Epithelial cell of proximal tubule (primary cell): ENCODE results near the gene CBLIF. TPM values are rescaled to one million over a fixed set of nuclear protein-coding genes. Genes with fewer than 3 reads are reported as not detected.
A peak's percentile ranks its signal among the peaks of the same experiment; 100 is the strongest.
"Not testable (repeated sequence)": the region's sequence is repeated elsewhere in the genome, so short reads cannot be mapped to it uniquely, and the experiment has no call there.

Experiments used
- DNase-seq: peaks from one replicate; pipeline ENCODE4 v3.0.0-alpha.2; 2011; ENCODE audit warnings: low read depth
- H3K4me3 ChIP-seq: 2 replicates; pipeline ENCODE4 v1.5.1; 2011; ENCODE audit warnings: low read depth, mild to moderate bottlenecking, low read length
- total RNA-seq: library from RNA; depleted of rRNA; stranded (reverse); fragments of >200 nt; gene quantifications from 2 replicates; pipeline ENCODE4 v1.2.3, GENCODE V29; 2015
- TF ChIP-seq, protein P1 (sequence below): conservative IDR thresholded peaks from 2 replicates; pipeline ENCODE4 v1.5.1; 2012; ENCODE audit warnings: low read depth, mild to moderate bottlenecking, low read length

Gene CBLIF
- not detected in 2 replicates for total RNA-seq

GRCh38 chr11:59845399-59845798 lies at the start of gene CBLIF:
CBLIF (minus strand) TSS chr11:59845499; CDS start chr11:59845453, 46 bp downstream.
- no peak for DNase-seq
- TF ChIP-seq, protein P1, sequence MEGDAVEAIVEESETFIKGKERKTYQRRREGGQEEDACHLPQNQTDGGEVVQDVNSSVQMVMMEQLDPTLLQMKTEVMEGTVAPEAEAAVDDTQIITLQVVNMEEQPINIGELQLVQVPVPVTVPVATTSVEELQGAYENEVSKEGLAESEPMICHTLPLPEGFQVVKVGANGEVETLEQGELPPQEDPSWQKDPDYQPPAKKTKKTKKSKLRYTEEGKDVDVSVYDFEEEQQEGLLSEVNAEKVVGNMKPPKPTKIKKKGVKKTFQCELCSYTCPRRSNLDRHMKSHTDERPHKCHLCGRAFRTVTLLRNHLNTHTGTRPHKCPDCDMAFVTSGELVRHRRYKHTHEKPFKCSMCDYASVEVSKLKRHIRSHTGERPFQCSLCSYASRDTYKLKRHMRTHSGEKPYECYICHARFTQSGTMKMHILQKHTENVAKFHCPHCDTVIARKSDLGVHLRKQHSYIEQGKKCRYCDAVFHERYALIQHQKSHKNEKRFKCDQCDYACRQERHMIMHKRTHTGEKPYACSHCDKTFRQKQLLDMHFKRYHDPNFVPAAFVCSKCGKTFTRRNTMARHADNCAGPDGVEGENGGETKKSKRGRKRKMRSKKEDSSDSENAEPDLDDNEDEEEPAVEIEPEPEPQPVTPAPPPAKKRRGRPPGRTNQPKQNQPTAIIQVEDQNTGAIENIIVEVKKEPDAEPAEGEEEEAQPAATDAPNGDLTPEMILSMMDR = no peak
- no peak within 1 kb of the TSS for H3K4me3 ChIP-seq

DNA sequence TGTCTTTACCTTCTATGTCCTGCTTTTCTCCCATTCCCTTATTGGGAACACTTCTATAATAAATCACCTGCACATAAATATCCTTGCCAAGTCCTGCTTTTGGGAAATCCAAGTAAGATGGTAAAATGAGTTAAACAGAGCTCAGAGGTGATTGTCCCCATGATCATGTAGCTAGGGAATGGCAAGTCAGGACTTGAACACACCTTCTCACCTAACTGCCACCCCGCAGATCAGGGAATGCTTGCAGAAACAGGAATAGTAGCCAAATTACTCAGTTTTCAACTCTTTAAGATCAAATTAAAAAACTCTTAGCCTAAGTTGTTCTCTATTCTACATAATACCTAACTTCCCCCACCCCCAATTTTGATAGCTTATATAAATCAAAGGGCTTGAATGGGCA lies 49.3 kb upstream of the CBLIF start:
- TF ChIP-seq, protein P1 = no peak
- DNase-seq = no peak
- H3K4me3 ChIP-seq = no peak overlapping the region

DNA sequence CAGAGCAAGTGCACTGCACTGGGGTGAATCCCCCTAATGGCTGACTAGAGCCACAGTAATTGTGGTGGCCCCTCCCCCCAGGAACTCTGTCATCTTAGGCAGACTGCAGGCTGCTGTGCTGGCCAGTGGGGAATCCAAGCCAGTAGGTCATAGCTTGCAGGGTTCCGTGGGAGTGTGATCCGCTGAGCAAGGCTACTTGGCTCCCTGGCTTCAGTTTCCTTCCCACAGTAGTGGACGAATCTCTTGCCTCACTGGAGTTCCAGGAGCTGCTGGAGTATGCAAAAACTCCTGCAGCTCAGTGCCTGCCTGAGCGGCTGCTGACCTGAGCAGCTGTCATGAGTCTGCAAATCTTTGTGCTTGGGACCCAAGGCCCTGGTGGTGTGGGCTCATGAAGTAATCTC lies 46.5 kb upstream of the CBLIF start:
- no peak overlapping the region for H3K4me3 ChIP-seq
- DNase-seq = peak; percentile 79
- TF ChIP-seq, protein P1 = no peak

- not testable (repeated sequence) for DNase-seq, H3K4me3 ChIP-seq
Observed at GRCh38 chr11:59887156-59887555, 41.9 kb upstream of the CBLIF start.

DNA sequence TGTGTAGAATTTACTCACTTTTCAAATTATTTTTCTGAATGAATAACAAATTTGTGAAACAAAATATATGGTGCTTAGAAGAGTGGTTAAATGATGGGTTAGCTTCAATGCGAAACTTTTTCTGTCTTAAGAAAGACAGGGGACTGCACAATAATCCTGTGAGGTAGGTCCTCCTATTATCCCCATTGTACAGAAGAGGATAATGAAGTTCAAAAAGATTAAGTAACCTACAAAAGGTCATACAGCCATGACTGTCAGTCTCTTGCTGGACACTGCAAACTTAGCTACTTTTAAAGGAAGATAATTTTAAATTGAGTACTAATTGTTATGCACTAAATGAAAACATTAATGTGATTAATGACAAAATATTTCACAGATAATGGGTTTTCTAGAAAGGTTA lies 38.3 kb upstream of the CBLIF start:
- H3K4me3 ChIP-seq = no peak overlapping the region
- TF ChIP-seq, protein P1 = no peak
- DNase-seq = no peak

- no peak overlapping the region for H3K4me3 ChIP-seq
- TF ChIP-seq, protein P1 = no peak
- DNase-seq = no peak
Observed at GRCh38 chr11:59879567-59879966, 34.3 kb upstream of the CBLIF start.

GRCh38 chr11:59878575-59878974 lies 33.3 kb upstream of the CBLIF start, which contains the start of gene OOSP3:
OOSP3 (plus strand) TSS chr11:59878782; CDS start chr11:59878809, 27 bp downstream.
- no peak within 1 kb of the TSS for H3K4me3 ChIP-seq
- TF ChIP-seq, protein P1 = no peak
- DNase-seq = no peak
